PC-3 (cell line): ENCODE data around the gene FARP1. TPM values are rescaled to one million over a fixed set of nuclear protein-coding genes. Genes with fewer than 3 reads are reported as not detected.

Source experiments
- ATAC-seq: fragments of 200-7000 bp; cut with Tn5 transposase; 2 replicates; pipeline ENCODE4 v1.9.1; 2020; ENCODE audit warnings: mild to moderate bottlenecking, moderate library complexity
- BruUV-seq: library from RNA; stranded (reverse); fragments of 400-500 nt; replicated peaks from 2 replicates; lab custom pipeline; 2021; lab: Mats Ljungman, UMichigan
- CTCF ChIA-PET: fragments of 300-600 bp; sonication (Branson Sonifier 250); formaldehyde crosslinking; loops from one replicate; lab custom pipeline; 2022; ENCODE audit warnings: antibody characterized with exemption; lab: Charles Lee
- POLR2A ChIA-PET: fragments of 300-600 bp; sonication (Branson Sonifier 250); formaldehyde crosslinking; loops from one replicate; lab custom pipeline; 2022; ENCODE audit warnings: antibody characterized with exemption; ENCODE audit not compliant: unreplicated experiment; lab: Charles Lee
- DNase-seq: peaks from one replicate; pipeline ENCODE4 v3.0.0-alpha.2; 2015
- H2AFZ ChIP-seq: fragments of 300-600 bp; sonication (generic); 2 replicates; pipeline ENCODE4 v1.6.0; 2016; ENCODE audit warnings: antibody characterized with exemption, low read length
- H3F3A ChIP-seq: fragments of 300-600 bp; sonication (generic); one replicate; pipeline ENCODE4 v1.6.0; 2017; ENCODE audit warnings: antibody characterized with exemption, low read length, control low read depth, mild to moderate bottlenecking; ENCODE audit not compliant: unreplicated experiment
- H3K27ac ChIP-seq: fragments of 300-600 bp; sonication (generic); 2 replicates; pipeline ENCODE4 v1.5.1; 2016; ENCODE audit warnings: mild to moderate bottlenecking, low read length
- H3K27me3 ChIP-seq: fragments of 300-600 bp; sonication (generic); 2 replicates; pipeline ENCODE4 v1.6.1; 2016; ENCODE audit warnings: low read length, mixed read lengths
- H3K36me3 ChIP-seq: fragments of 300-600 bp; sonication (generic); 2 replicates; pipeline ENCODE4 v1.6.1; 2016; ENCODE audit warnings: low read depth, mixed run types, low read length, mixed read lengths
- H3K4me1 ChIP-seq: fragments of 300-600 bp; sonication (generic); 2 replicates; pipeline ENCODE4 v1.5.1; 2016; ENCODE audit warnings: low read length; ENCODE audit not compliant: insufficient read depth
- H3K4me2 ChIP-seq: fragments of 300-600 bp; sonication (generic); 2 replicates; pipeline ENCODE4 v1.6.0; 2016; ENCODE audit warnings: low read length
- H3K4me3 ChIP-seq: fragments of 300-600 bp; sonication (generic); 2 replicates; pipeline ENCODE4 v1.5.1; 2016; ENCODE audit warnings: mild to moderate bottlenecking, low read length, mixed read lengths
- H3K79me2 ChIP-seq: fragments of 300-600 bp; sonication (generic); 2 replicates; pipeline ENCODE4 v1.6.1; 2017; ENCODE audit warnings: low read length, mixed read lengths
- H3K9ac ChIP-seq: fragments of 300-600 bp; sonication (generic); 2 replicates; pipeline ENCODE4 v1.6.0; 2016; ENCODE audit warnings: mild to moderate bottlenecking, low read length
- H3K9me2 ChIP-seq: fragments of 300-600 bp; sonication (generic); replicated peaks from 2 replicates; pipeline ENCODE4 v1.6.1; 2016; ENCODE audit warnings: mixed run types, low read length, mixed read lengths
- H3K9me3 ChIP-seq: fragments of 300-600 bp; sonication (generic); 2 replicates; pipeline ENCODE4 v1.6.1; 2016; ENCODE audit warnings: low read length, mixed read lengths
- H4K20me1 ChIP-seq: fragments of 300-600 bp; sonication (generic); 2 replicates; pipeline ENCODE4 v1.6.1; 2016; ENCODE audit warnings: low read length, mixed read lengths
- CTCF ChIP-seq: fragments of 300-600 bp; sonication (generic); conservative IDR thresholded peaks from 2 replicates; pipeline ENCODE4 v1.5.1; 2017; ENCODE audit warnings: antibody characterized with exemption, low read depth, mild to moderate bottlenecking, low read length
- EZH2 ChIP-seq: fragments of 300-600 bp; sonication (generic); IDR thresholded peaks from one replicate; pipeline ENCODE4 v1.6.1; 2017; ENCODE audit warnings: antibody characterized with exemption, mild to moderate bottlenecking, low read length; ENCODE audit not compliant: unreplicated experiment
- EZH2phosphoT487 ChIP-seq: fragments of 300-600 bp; sonication (generic); IDR thresholded peaks from 2 replicates; pipeline ENCODE4 v1.6.1; 2018; ENCODE audit warnings: mild to moderate bottlenecking, antibody characterized with exemption, low read length, borderline replicate concordance
- intact Hi-C: fragments of 100-400 bp; cut with micrococcal nuclease; formaldehyde crosslinking; loops from 2 replicates; pipeline ENCODE4 v1.9.0; 2023
- total RNA-seq: library from RNA; depleted of rRNA; stranded (reverse); fragments of >200 nt; gene quantifications from 2 replicates; pipeline ENCODE4 v1.2.3, GENCODE V29; 2014

The FARP1 gene
- total RNA-seq, 1 experiment from 2014 or later: 18.2 TPM

- ATAC-seq: no peak
- Histone ChIP-seq H3K9me2 (no peaks in the 10 kb centered on the region), H3K9ac (no peak overlapping the region), H3K36me3 (no peaks in the 10 kb centered on the region), H3K4me3 (no peak overlapping the region), H3K4me1 (no peaks in the 10 kb centered on the region), H2AFZ (no peak overlapping the region), H3K27me3 (no peaks in the 10 kb centered on the region), H4K20me1 (no peaks in the 10 kb centered on the region), H3K79me2 (0 out of 2 replicates have a peak, but pooled peaks cover 14% of the 10 kb centered on the region), H3K27ac (no peak overlapping the region), H3K9me3 (no peaks in the 10 kb centered on the region), H3F3A (no peaks in the 10 kb centered on the region), H3K4me2 (no peak overlapping the region)
- BruUV-seq: no TSS peak
- DNase-seq: no peak
- intact Hi-C loops: no loop called here
- CTCF ChIA-PET: no interaction called here
- no peak for TF ChIP-seq CTCF
- TF ChIP-seq EZH2: no peak
- TF ChIP-seq EZH2phosphoT487: no peak
- POLR2A ChIA-PET: no interaction called here
These were observed 45.0 kb downstream of the FARP1 start for GRCh38 chr13:98187965-98188261.

- Histone ChIP-seq H3F3A (no peaks in the 10 kb centered on the region), H3K9me3 (no peaks in the 10 kb centered on the region), H2AFZ (no peak overlapping the region), H4K20me1 (no peaks in the 10 kb centered on the region), H3K9me2 (no peaks in the 10 kb centered on the region), H3K27ac (no peak overlapping the region), H3K4me3 (no peak overlapping the region), H3K4me1 (no peaks in the 10 kb centered on the region), H3K36me3 (no peaks in the 10 kb centered on the region), H3K9ac (no peak overlapping the region), H3K4me2 (no peak overlapping the region), H3K79me2 (0 out of 2 replicates have a peak, but pooled peaks cover 7% of the 10 kb centered on the region), H3K27me3 (no peaks in the 10 kb centered on the region)
- CTCF ChIA-PET: no interaction called here
- POLR2A ChIA-PET: no interaction called here
- TF ChIP-seq CTCF: no peak
- TF ChIP-seq EZH2phosphoT487: no peak
- TF ChIP-seq EZH2: no peak
- no TSS peak for BruUV-seq
- intact Hi-C loops: no loop called here
- no peak for DNase-seq
- ATAC-seq: no peak
These were observed 45.8 kb downstream of the FARP1 start for GRCh38 chr13:98188544-98189166.

- TF ChIP-seq EZH2 (no peak), EZH2phosphoT487 (no peak), CTCF (no peak)
- intact Hi-C loops: no loop called here
- POLR2A ChIA-PET: no interaction called here
These were observed 47.1 kb downstream of the FARP1 start for GRCh38 chr13:98189841-98190505.

More at GRCh38 chr13:98189841-98190505, 47.1 kb downstream of the FARP1 start:
- no peaks in the 10 kb centered on the region for H3F3A ChIP-seq
- H3K36me3 ChIP-seq: no peaks in the 10 kb centered on the region
- no peak overlapping the region for H2AFZ ChIP-seq
- no peak for DNase-seq
- H3K27me3 ChIP-seq: no peaks in the 10 kb centered on the region
- no peaks in the 10 kb centered on the region for H3K4me1 ChIP-seq
- H3K9me3 ChIP-seq: no peaks in the 10 kb centered on the region
- H3K9ac ChIP-seq: no peak overlapping the region
- no peak overlapping the region for H3K27ac ChIP-seq
- ATAC-seq: no peak
- H3K79me2 ChIP-seq: 0 out of 2 replicates have a peak, but pooled peaks cover 5% of the 10 kb centered on the region
- H4K20me1 ChIP-seq: no peaks in the 10 kb centered on the region
- BruUV-seq: no TSS peak
- no peaks in the 10 kb centered on the region for H3K9me2 ChIP-seq
- H3K4me2 ChIP-seq: no peak overlapping the region
- H3K4me3 ChIP-seq: no peak overlapping the region
- CTCF ChIA-PET: no interaction called here
